Measurements from ENCODE around the gene TRAF7.

The TRAF7 gene

GRCh38 chr16:2155977-2156848 is 631 bp downstream of the TRAF7 start:
- TF ChIP-seq, protein P1, sequence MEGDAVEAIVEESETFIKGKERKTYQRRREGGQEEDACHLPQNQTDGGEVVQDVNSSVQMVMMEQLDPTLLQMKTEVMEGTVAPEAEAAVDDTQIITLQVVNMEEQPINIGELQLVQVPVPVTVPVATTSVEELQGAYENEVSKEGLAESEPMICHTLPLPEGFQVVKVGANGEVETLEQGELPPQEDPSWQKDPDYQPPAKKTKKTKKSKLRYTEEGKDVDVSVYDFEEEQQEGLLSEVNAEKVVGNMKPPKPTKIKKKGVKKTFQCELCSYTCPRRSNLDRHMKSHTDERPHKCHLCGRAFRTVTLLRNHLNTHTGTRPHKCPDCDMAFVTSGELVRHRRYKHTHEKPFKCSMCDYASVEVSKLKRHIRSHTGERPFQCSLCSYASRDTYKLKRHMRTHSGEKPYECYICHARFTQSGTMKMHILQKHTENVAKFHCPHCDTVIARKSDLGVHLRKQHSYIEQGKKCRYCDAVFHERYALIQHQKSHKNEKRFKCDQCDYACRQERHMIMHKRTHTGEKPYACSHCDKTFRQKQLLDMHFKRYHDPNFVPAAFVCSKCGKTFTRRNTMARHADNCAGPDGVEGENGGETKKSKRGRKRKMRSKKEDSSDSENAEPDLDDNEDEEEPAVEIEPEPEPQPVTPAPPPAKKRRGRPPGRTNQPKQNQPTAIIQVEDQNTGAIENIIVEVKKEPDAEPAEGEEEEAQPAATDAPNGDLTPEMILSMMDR (conservative IDR thresholded peaks at IDR 0.05): no peak

GRCh38 chr16:2156849-2157224 is 1.3 kb downstream of the TRAF7 start:
- TF ChIP-seq, protein P1 (conservative IDR thresholded peaks at IDR 0.05): no peak
- H3K27ac ChIP-seq: peak overlapping the region; percentile 89; the same call in 1 of the 2 replicates

More at GRCh38 chr16:2155977-2156848, 631 bp downstream of the TRAF7 start:
- H3K27ac ChIP-seq: peak overlapping the region; percentile 89

GRCh38 chr16:2157480-2158261 is 2.1 kb downstream of the TRAF7 start:
- TF ChIP-seq, protein P1 (conservative IDR thresholded peaks at IDR 0.05): no peak

DNA sequence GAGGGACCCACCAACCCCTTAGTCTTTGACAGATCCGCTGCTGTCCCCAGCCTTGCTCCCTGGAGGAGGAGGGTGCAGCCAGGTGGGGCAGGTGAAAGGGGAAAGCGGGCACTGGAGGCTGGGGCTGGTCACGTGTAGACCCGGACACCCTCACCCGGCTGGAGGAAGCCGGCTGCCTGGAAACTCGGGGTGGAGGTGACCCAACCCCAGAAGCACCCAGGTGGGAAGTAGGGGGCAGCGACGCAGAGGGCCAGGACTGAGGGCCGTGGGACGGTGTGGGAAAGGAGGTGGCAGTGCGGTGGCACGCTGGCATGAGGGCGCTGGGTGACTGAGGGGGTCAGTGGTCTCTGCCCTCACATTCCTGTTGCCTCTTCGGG is 2.7 kb downstream of the TRAF7 start:
- no peak overlapping the region for H3K27ac ChIP-seq

More at GRCh38 chr16:2157480-2158261, 2.1 kb downstream of the TRAF7 start:
- H3K27ac ChIP-seq: peak overlapping the region; percentile 89; the same call in 1 of the 2 replicates

GRCh38 chr16:2159175-2159838 is 3.7 kb downstream of the TRAF7 start:
- H3K27ac ChIP-seq: no peak overlapping the region
- TF ChIP-seq, protein P1 (conservative IDR thresholded peaks at IDR 0.05): no peak

More for the DNA sequence above, 2.7 kb downstream of the TRAF7 start:
- TF ChIP-seq, protein P1 (conservative IDR thresholded peaks at IDR 0.05): no peak

DNA sequence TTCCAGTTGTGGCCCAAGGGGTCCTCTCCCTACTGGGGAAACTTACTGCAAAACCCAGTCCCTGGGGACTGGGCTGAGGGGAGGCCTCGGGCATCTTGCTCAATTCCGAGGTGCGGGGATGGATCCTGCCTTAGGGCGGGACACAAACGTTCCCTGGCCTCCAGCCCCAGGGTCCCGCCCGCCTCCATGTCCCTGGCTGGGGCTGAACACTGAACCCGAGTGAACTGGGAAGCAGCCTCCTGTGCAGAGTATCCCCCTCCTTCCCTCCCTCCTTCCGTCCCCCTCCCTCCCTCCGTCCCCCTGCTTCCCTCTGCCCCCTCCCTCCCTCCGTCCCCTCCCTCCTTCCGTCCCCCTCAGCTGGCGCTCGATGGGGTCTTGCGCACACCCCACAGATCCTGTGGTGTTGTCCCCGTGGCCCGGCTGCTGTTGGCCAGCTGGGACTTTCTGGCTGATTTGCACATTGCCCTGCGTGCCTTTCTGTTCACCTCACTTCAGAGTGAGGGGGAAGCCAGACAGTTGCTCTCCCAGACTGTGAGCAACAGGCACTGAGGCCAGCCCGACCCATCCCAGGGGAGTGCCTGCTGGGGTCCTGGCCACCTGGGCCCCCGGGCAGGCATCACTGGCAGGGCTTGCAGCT is 5.5 kb downstream of the TRAF7 start:
- TF ChIP-seq, protein P1 (conservative IDR thresholded peaks at IDR 0.05): no peak
- no peak overlapping the region for H3K27ac ChIP-seq
